AG08396 (cell line): ENCODE results near the gene C1orf185.
A peak's percentile ranks its signal among the peaks of the same experiment; 100 is the strongest.
"Not testable (repeated sequence)": the region's sequence is repeated elsewhere in the genome, so short reads cannot be mapped to it uniquely, and the experiment has no call there.

Source experiments
- DNase-seq: peaks from one replicate; pipeline ENCODE4 v3.0.0; 2012; ENCODE audit warnings: low spot score, mixed read lengths

Gene C1orf185

DNA sequence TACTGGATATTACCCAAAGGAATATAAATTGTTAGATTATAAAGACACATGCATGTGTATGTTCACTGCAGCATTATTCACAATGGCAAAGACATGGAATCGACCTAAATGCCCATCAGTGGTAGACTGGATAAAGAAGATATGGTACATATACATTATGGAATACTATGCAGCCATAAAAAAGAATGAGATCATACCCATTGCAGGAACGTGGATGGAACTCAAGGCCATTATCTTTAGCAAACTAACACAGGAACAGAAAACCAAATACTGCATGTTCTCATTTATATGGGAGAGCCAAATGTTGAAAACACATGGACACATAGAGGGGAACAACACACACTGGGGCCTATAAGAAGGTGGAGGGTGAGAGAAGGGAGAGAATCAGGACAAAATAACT lies 35.7 kb downstream of the C1orf185 start:
- not testable (repeated sequence) for DNase-seq

GRCh38 chr1:51139474-51139873 lies 37.4 kb downstream of the C1orf185 start:
- no peak for DNase-seq

- DNase-seq = no peak
Measured at GRCh38 chr1:51147394-51147793, 45.4 kb downstream of the C1orf185 start.

- no peak for DNase-seq
Measured at GRCh38 chr1:51154776-51155175, 52.7 kb downstream of the C1orf185 start.

DNA sequence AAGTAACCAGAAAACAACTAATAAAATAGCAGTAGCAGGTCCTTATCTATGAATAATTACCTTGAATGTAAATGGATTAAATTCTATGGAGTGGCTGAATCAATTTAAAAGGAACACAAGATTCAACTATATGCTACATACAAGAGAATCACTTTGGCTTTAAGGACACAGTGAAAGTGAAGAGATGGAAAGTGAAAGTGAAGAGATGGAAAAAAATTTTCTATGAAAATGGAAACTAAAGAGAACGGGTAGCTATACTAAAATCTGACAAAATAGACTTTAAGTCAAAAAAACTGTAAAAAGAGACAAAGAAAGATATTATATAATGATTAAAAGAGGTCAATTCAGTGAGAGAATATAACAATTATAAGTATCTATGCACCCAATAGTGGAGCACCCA lies 54.7 kb downstream of the C1orf185 start:
- DNase-seq = no peak

- no peak for DNase-seq
Measured at GRCh38 chr1:51157395-51157794, 55.4 kb downstream of the C1orf185 start.

- no peak for DNase-seq
Measured at GRCh38 chr1:51158263-51158662, 56.2 kb downstream of the C1orf185 start.

DNA sequence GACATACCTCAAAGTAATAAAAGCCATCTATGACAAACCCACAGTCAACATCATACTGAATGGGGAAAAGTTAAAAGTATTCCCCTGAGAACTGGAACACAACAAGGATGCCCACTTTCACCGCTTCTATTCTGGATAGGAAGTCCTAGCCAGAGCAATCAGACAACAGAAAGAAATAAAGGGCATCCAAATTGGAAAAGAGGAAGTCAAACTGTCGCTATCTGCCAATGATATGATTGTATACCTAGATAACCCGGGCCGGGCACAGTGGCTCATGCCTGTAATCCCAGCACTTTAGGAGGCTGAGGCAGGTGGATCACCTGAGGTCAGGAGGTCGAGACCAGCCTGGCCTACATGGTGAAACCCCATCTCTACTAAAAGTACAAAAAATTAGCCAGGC lies 60.5 kb downstream of the C1orf185 start:
- DNase-seq = not testable (repeated sequence)

GRCh38 chr1:51165540-51165939 lies 63.5 kb downstream of the C1orf185 start:
- DNase-seq = no peak

DNA sequence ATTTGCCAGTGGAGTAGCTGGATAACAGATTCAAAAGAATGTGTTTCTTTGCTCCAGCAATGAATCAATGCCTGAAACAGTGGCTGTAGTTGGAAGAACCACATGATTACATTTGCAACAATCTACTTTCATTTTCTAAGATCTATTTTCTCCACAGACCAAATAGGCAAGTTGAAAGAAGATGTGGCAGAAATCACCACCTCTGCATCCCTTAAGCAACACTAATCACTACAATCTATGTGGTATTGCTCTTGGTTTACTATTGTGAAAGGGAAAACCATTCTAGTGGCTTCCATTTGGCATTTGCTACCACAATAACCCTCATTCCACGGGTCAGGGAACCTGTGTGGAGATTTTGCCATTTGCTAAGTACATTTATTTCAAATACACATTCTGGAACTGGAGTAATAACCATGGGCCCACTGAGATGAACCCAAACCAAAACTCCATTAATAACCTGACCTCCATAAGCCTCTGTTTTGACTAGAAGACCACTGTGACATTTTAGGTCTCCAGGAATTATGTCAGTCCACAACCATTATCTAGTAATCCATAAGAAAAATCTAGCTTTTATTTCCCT lies 66.3 kb downstream of the C1orf185 start:
- DNase-seq = no peak

- DNase-seq = no peak
Measured at GRCh38 chr1:51168936-51169335, 66.9 kb downstream of the C1orf185 start.

- DNase-seq = no peak
Measured at GRCh38 chr1:51170342-51170741, 68.3 kb downstream of the C1orf185 start.

- no peak for DNase-seq
Measured at GRCh38 chr1:51172811-51173210, 70.8 kb downstream of the C1orf185 start.

DNA sequence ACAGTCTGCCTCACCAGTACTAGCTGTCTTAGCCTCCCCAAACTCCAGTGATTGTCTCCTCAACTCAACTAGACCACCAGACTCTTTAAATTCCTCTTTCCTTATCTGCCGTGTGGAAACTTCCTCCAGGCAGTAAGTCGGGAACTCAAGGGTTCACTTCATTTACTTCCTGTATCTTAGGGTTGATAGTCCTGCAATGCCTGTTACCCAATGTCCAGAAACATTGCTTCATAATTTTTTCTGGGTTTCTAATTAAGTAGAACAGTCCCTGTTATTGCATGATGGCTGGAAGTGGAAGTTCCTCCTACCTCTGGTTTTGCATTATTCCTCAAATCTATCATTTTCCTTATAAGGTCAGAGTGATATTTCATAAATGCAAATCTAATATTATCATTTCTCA lies 73.2 kb downstream of the C1orf185 start:
- DNase-seq = no peak

- DNase-seq = not testable (repeated sequence)
Measured at GRCh38 chr1:51177988-51178387, 76.0 kb downstream of the C1orf185 start.

DNA sequence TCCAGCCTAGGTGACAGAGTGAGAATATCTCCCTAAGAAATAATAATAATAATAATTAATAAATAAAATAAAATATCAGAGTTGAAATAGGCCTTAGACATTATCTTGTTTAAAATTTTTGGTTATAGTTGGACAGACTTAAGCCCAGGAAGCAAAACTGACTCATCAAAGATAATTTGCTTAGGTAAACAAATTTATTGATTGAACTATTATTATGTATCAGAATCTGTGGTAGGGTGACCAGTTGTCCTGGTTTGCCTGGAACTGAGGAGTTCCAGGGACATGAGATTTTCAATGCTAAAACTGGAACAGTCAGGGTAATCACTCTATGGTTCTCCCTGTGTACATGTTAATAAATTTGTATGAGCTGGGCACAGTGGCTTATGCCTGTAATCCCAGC lies 86.2 kb downstream of the C1orf185 start:
- no peak for DNase-seq

GRCh38 chr1:51189421-51190073 lies 87.5 kb downstream of the C1orf185 start:
- peak; percentile 72 for DNase-seq

DNA sequence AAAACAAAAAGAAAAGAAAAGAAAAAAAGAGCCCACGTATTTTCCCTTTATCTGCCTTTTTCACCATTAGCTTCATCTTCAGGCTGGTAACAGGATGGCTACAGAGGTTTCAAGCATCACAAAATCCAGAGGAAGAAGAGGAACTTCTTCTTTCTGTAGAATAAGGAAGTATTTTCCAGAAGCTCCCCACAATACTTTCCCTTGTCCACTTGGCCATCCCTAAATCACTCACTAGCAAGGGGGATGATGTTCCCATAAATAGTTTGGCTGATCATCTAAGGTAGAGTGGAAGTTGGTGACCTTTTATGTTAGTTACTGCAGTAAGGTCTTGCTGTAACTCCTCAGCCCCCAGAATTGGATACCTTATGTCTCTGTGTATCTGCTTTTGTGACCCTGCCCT lies 88.9 kb downstream of the C1orf185 start:
- DNase-seq = no peak

DNA sequence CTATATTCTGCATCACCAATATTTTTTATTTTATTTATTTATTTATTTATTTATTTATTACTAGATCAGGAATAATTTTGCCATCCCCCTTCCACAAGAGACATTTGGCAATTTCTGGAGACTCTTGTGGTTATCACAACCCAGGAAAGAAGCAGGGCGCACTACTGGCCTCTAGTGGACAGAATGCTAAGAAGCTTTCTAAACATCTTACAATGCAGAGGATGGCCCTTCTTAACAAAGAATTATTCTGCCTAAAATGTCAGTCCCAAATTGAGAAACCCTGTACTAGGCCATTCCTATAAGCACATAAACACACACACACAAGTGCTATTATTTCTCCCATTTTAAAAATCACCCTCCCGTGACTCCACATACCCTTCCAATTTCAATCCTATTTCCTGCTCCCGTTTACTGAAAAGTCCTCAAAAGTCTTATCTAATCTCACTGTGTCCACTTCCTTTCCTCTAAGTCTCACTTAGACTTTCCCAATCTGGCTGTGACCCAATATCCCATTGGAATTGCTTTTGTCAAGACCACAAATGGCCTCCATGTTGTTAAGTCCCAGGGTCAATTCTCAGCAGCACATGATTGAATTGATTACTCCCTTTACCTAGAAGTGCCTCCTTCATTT lies 90.3 kb downstream of the C1orf185 start:
- peak; percentile 67 for DNase-seq

GRCh38 chr1:51193564-51193963 lies 91.5 kb downstream of the C1orf185 start:
- no peak for DNase-seq
